GM18868 (cell line): Measurements from ENCODE around the gene MAPKAPK3.

Experiments used
- ATAC-seq: cut with Tn5 transposase; IDR thresholded peaks from one replicate; pipeline ENCODE4 v1.9.1; 2021; ENCODE audit warnings: mild to moderate bottlenecking, moderate library complexity; ENCODE audit not compliant: unreplicated experiment

Gene MAPKAPK3

GRCh38 chr3:50625231-50626182, 8.6 kb downstream of the MAPKAPK3 start:
- no peak for ATAC-seq

- ATAC-seq: no peak
Observed at GRCh38 chr3:50626401-50626800, 9.4 kb downstream of the MAPKAPK3 start.

- no peak for ATAC-seq
Observed at GRCh38 chr3:50627407-50628051, 10.6 kb downstream of the MAPKAPK3 start.

DNA sequence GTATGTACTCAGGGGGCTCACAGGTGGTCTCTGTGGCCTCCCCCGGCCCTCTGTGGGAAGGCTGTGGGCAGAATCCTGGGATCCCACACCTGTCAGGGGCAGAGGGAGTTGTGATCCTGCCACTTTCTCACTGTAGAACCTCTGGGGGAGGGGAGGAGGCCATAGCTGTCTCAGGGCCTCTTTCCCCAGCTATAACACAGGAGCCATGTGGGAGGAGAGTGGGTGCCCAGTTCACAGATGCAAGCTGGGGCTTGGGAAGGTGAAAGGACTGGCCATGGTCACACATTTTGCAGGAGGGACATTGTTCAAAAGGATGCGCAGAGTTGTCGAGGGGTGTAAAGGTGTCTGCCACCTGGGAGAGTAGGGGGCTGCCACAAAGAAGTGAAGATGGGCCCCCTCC, 11.7 kb downstream of the MAPKAPK3 start:
- no peak for ATAC-seq

- ATAC-seq: no peak
Observed at GRCh38 chr3:50630394-50630793, 13.4 kb downstream of the MAPKAPK3 start.

- ATAC-seq: no peak
Observed at GRCh38 chr3:50630877-50631276, 13.9 kb downstream of the MAPKAPK3 start.

DNA sequence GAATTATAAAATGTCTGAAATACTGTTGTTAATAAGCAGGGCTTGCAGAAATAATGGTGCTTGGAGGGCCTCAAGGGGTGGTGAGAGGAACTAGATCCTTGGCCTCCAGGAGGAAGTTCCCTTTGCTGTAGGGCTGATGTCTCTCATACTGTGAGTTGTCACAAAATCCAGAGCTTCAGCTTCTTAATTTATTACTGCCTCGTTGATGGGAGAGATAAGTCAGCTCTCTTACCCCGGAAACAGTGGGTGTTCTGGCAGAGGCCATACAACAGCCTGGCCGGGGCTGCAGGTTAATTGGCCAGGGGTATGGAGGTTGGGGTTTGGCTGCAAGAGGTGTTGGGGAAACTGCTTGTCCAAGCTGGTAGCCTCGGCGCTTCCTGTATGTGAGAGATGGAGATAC, 15.5 kb downstream of the MAPKAPK3 start:
- ATAC-seq: no peak

DNA sequence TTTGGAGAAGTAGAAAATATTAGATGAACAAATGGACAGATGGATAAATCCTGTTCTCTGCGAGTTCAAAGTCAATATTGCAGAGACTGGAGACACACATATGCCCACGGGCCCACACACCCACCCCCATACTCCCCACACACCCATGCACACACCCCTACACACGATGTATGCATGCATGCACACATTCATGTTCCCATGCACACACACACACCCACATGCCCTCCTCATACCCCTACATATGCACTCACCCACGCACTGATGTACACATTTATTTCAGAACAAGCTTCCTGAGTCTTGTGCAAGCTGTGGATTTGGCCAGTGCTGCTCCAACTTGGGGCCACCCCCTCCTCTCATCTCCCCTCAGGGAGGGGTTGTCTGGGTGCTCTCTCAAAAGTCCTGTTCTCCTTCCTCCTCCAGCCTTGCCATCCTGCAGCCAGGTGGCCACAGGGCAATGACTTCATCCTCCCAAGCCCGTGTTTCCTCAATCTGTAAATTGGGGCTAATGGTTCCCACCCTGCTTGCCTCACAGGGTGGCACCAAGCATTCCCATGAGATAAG, 16.4 kb downstream of the MAPKAPK3 start:
- no peak for ATAC-seq

- no peak for ATAC-seq
Observed at GRCh38 chr3:50635066-50635465, 18.1 kb downstream of the MAPKAPK3 start.

DNA sequence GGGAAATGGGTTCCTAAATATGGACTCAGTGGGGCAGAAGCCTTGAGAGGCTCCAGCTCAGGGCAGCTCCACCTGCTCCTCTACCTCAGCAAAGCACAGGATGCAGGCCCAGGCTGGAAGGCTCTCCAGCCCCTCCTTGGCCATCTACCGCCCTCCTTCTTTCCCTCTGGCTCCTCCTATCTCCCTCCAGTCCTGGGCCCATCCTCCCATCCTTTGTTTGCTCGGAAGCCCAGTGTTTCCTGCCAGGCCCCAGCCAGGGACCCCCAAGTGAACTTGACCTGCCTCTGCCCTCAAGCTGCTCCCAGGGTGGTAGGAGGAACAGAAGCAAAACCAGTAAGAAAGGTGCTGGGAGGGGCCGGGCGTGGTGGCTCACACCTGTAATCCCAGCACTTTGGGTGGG, 20.1 kb downstream of the MAPKAPK3 start:
- ATAC-seq: no peak

DNA sequence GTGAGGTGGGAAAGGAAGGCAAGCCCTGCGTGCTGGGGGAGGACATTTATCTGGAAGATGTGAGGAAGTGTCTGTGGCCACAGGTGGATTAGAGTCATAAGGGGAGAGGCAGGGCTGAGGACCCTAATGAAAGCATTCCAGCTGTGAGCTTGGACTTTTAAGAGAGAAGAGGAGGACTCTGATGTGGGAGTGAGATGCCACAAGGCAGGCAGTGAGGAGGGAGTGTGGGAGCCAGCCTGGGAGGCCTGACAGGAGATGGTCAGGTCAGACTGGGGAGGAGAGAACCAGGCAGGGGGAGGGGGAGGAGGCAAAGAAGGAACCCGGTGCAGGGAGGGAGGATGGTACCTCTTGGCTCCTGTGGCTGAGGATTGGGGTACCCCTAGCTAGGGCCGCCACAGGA, 21.0 kb downstream of the MAPKAPK3 start:
- no peak for ATAC-seq

GRCh38 chr3:50639055-50639494, 22.1 kb downstream of the MAPKAPK3 start:
- no peak for ATAC-seq

- ATAC-seq: no peak
Observed at GRCh38 chr3:50642382-50642781, 25.4 kb downstream of the MAPKAPK3 start.

DNA sequence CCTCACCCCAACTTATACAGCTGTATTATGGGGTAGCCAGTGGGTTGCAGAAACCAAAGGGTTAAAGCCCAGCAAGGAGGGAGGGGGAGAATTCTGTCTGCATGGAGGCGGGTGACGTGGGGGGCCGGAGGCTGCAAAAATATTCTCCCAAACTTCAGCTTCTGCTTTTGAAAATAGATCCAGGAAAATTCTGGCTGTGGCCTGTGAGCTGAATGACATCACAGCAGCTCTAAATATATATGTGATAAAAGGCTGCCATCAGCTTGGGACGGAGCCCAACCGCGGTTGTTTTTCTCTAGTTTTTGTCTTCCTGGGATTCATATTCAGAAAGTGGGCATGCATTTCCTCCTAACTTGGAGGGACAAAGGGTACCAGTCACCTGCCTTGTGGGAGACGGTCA, 27.6 kb downstream of the MAPKAPK3 start:
- no peak for ATAC-seq

DNA sequence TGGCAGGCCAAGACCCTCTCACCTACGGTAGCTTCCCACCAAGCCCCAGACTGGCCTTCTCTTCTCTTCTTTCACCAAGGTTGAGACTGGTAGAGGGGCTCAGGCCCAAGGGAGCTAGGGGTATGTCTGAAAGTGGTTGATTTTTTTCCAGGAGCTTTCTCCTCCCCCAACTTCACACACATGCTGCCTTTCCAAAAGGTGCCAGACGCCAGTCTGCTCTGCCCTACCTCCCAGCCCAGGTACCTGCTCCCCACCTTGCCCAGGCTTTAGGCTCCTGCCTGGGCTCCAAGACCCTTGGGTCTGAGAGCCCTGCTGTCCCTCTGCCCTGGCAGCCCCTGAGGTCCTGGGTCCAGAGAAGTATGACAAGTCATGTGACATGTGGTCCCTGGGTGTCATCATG, 28.4 kb downstream of the MAPKAPK3 start:
- ATAC-seq: no peak

DNA sequence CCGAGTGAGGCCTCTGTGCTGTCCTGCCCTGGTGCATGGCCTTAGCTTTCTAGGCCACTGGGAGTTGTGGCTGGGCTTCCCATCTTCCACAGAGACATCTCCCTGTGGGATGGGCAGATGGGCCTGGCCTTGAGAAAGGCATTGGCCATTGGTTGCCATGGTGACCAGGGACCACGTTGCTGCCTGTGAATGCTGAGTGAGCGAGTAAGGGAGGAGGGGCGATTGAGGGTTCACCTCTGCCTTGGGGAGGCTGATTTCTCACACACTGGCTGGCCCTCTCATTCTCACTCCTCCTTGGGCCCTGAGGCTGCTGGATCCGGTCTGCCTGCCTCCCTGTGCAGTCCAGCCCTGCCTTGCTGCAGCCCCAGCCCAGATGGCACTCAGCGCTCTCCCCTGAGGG, 31.4 kb downstream of the MAPKAPK3 start:
- ATAC-seq: no peak

DNA sequence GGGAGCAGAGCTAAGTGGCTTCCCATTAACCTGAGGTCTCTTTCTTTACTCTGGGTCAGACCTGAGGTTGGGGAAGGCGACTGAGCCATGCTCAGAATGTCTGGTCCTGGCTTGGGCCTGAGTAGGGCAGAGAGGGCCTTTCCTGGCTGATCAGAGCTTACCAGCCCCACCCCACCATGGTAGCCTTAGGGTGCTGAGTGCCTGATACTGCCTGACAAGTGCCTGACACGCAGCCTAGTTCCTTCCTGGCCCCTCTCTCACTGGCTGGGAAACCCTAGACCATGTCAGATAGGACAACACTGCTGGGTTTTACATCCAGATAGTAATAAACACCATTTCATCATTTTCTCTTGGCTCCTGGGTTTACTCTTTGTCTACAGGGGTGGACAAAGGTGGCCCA, 32.0 kb downstream of the MAPKAPK3 start:
- ATAC-seq: no peak

DNA sequence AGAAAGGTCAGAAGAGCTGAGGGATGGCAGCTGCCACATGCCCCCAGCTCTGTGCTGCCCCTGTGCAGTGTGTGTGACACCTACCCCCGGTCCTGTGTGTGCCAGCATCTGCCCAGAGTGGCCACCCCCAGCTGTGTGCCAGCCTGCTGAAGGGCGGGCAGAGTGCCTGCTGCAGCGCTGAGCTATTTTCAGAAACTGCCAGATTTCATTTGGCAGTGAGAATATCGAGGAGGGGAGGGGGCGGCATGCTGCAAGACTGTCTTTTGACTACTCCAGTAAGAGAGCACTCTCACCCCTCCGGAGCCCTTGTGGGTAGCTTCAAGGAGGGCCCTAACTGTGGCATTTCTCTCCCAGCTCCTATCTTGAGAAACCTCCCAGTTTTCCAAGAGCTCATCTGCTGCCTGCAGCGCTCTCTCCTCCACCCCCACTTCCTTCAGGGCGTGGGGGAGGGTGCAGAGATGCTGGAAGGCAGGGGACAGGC, 32.5 kb downstream of the MAPKAPK3 start:
- ATAC-seq: no peak

- ATAC-seq: no peak
Observed at GRCh38 chr3:50650018-50650417, 33.1 kb downstream of the MAPKAPK3 start.

DNA sequence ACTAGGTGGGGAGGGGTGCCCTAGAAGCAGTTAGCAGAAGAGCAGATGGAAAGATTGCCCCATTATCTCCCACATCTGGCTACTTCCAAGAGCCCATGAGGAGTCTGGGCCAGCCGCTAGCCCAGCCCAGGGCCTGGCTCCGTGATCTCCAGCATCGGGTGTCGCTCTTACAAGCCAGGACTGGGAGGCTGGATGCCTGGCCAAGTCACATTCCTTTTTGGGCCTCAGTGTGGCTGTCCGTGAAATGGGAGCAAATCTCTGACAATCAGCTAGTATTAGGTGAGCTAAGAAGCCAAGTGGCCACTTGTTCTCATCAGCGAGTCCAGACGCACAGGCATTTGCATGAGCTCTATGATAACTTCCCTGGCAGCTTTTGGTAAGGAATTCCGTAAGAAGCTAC, 34.5 kb downstream of the MAPKAPK3 start:
- ATAC-seq: no peak

- no peak for ATAC-seq
Observed at GRCh38 chr3:50651920-50652529, 35.1 kb downstream of the MAPKAPK3 start.
